Measurements from ENCODE around the gene NGEF.

- TF ChIP-seq CTCF (IDR thresholded peaks at IDR 0.05) (no peak), POLR2A (IDR thresholded peaks at IDR 0.05) (no peak)
These were observed 5.8 kb downstream of the NGEF start for GRCh38 chr2:233007270-233007669.
